DLD1 (cell line): Measurements from ENCODE around the gene CYTL1.
"Not testable (repeated sequence)": the region's sequence is repeated elsewhere in the genome, so short reads cannot be mapped to it uniquely, and the experiment has no call there.

Experiments
- in situ Hi-C: cut with HindIII; loops from 2 replicates; pipeline ENCODE4 v1.10.0; 2017; ENCODE audit warnings: low sequenced_read_pairs

Gene CYTL1, protein sequence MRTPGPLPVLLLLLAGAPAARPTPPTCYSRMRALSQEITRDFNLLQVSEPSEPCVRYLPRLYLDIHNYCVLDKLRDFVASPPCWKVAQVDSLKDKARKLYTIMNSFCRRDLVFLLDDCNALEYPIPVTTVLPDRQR

DNA sequence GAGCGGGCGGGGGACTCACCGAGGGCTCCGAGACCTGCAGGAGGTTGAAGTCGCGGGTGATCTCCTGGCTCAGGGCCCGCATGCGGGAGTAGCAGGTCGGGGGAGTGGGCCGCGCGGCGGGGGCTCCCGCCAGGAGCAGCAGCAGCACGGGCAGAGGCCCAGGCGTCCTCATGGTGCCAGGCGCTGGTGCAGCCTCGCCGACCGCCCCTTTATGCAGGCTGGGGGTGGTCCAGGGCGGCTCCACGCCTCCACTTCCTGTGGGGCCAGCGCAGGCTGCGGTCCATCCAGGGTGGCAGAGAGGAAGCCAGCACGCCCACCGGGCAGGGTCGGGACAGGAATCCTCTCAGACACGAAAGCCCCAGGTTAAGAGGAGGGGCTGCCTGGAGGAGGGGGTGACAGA, at the start of gene CYTL1:
TSS of gene CYTL1 (minus strand) at position 185 of the 400 bp plus-strand sequence. CDS start at position 172, 13 bp downstream.
- in situ Hi-C loops: no loop called here

DNA sequence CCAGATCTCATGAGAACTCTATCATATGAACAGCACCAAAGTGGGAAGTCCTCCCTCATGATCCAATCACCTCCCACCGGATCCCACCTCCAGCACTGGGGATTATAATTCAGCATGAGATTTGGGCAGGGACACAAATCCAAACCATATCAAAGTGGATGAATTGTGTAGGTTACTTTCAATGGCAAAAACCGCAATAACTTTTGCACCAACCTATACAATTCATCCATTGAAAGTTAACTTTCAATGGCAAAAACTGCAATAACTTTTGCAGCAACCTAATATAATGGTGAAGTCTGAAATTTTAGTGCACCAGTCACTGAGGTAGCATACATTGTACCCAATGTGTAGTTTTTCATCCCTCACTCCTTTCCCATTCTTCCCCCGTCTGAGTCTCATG, 48.6 kb upstream of the CYTL1 start:
- in situ Hi-C loops: no loop called here

DNA sequence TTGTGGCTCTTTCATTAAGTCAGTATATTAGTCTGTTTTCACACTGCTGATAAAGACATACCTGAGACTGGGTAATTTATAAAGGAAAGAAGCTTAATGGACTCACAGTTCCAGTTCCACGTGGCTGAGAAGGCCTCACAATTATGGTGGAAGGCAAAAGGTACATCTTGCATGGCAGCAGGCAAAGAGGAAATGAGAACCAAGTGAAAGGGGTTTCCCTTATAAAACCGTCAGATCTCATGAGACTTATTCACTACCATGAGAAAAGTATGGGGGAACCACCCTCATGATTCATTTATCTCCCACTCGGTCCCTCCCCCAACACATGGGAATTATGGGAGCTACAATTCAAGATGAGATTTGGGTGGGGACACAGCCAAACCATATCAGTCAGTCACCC, 47.7 kb upstream of the CYTL1 start:
- in situ Hi-C loops: not testable (repeated sequence)

DNA sequence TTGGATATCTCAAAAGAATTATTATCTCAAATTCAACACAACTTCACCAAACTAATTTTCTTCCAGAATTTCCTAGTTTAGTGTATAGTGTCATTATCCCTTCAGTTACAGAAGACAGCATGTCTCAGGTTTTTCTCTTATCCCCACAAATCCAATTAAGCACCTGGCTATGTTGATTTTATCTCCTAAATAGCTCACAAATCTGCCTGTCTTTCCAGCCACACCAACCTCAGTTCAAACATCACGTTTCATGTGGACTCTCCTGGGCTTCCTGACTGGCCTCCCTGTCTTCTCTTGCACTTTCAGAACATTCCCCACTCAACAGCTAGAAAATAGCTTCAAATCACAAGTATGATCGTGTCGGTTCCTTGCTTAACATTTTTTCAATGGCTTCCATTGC, 46.8 kb upstream of the CYTL1 start:
- in situ Hi-C loops: no loop called here

DNA sequence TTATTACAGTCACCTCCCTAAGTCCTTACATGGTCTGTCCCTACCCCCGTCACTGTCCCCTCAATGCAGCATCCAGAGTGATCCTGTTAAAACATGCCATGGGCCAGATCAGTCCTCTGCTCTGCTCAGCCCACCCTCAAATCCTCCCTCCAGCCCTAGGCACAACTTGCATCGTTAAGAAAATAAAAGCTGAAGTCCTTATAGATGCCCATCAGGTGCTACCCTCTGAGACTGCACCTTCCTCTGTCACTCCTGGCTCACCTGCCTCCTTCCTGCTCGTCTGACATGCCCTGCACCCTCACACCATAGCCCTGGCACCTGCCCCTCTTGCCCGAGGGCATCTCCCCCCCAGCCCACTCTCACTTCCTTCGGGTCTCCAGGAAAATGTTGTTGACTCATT, 36.2 kb upstream of the CYTL1 start:
- in situ Hi-C loops: no loop called here

DNA sequence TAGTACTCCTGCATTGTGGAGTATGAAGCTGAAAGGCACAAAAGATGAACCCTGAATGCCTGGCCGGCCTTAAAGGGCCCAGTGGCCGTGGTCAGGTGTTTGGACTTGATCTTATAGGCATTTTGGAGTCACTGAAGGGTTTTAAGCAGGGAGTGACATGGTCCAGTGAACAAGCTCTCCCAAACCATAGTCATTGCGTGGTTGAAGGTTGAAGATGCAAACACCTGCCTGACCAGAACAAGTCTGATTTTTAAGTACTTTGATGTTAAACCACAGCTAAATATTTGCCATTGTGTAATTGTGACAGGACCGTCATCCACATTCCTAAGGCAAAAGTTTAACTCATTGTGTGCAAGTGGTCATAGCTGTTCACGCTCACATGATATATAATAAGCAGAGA, 35.3 kb upstream of the CYTL1 start:
- in situ Hi-C loops: no loop called here

DNA sequence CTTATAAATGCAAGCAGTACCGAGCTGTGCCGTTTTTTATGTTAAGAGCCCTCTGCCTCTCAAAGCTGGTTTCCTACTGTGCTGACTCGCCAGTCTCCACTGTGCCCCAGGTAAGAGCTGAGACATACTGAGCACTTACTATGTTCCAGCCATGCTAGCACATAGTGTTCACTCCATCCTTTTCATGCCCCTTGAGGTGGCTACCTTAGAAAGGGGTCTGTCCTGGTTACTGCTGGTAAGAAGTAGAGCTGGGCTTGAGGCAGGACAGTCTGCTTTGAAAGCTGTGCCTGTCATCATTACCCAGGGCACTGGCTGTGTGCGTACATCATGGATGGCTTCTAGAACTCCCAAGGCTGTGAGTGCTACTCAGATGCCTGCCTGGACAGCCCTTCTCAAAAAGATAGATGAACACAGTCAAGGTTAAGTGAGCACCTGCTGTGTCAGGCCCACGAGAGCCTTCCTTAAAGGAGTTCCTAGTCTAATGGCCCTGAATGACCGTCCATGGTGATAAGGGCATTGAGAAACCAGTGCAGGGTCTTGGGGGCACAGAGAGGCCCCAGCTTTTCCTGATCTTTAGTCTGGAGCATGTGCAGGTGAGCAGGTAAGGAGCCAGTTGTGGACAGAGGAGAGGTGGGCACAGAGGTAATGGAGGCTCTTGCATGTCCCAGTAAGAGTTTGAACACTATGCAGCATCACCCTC, 33.6 kb upstream of the CYTL1 start:
- in situ Hi-C loops: no loop called here

DNA sequence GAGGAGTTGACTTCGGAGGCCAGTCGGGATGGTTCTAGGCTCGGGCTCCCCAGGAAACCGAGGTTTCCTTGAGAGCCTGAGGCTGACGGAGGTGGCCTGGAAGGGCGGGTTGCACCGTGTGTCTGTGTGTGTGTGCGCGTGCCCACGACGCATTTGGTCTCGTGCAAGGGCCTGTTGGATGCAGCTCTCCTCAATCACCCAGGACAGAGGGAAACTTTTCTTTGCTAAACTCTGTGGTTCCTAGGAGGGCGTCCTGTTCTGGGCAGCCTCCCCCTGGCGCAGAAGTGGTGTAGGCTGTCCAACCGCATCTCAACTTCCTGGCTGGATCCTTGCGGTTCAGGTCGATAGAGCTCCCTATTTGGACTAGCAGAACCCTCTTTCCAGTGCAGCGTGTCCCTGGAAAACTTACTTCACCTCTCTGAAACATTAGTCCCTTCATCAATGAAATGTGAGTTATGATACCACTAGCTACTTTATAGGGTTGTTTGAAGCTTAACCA, 33.0 kb upstream of the CYTL1 start:
- in situ Hi-C loops: no loop called here

DNA sequence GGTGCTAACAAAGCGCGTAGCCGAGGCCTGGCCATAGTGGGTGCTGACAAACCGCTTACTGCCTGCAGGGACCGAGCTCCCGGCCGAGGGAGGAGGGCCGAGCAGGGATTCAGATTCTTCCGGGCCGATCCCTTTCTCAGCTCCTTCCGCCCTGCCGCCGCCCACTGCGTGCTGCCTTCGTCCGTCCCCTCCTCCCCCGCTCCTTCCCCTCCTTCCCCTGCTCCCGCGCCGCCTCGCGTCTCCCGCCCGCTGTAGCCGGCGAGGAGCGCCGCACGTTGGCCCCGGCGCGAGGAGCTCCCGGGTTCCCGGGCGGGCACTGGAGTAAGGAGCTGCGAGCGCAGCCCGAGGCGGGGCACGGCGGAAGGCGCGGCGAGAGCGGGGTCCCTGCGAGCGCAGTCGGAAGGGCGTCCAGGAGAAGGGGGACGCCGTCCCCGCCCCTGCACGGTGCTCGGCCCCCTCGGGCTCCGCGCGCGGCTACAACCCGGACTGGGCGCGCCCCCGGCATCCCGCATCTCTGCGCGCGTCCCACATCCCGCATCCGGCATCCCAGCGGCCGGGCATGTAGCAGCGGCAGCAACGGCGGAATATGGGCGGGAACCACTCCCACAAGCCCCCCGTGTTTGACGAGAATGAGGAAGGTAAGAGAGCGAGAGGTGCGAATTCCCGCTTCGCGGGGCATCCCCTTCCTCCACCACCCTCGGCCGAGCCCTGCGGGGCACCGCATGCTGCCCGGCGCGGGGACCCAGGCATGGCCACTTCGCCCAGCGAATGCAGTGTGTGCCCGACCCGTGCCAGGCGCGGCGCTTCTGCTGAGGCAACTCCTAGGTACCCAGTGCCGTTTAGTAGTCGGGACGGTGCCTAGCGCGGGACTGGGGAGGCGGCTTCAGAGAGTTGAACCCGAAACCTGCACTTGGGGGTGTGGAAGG, 32.3 kb upstream of the CYTL1 start, which contains the start of gene STK32B:
TSS of gene STK32B (plus strand) at position 203 of the 926 bp plus-strand sequence.
- in situ Hi-C loops: no loop called here

DNA sequence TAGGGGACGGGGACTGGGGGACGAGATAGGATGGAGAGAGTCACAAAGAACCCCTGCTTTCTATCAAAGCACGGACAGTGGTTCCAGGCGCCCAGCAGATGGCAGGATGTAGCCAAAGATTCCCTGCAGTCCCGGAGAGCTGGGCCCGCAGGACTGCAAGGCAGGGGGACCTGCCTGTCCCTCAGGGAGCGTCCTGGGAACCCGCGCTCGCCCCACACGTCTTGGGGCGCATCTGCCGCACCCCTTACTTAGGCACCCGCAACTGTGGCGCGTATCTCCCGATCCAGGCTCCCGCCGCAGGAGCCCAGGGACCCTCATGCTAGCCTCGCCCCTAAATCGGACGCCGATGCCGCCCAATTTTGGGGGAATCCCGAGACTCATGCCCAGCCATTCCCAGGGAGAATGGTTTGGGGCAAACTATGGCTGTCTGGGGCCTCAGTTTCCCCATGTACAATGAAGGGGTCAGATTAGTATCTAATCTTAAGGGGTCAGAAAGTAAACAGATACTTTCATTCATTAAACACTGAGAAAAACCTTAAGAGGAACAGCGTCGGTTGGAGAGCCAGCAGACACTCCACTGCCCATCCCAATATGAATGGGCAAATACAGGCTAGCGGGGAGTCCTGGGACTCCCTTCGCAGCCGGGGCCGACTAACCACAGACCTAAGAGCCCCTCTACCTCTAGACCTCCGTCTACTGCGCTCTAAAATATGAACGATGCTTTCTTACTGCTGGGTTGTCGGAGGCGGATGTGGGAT, 31.4 kb upstream of the CYTL1 start:
- in situ Hi-C loops: no loop called here

DNA sequence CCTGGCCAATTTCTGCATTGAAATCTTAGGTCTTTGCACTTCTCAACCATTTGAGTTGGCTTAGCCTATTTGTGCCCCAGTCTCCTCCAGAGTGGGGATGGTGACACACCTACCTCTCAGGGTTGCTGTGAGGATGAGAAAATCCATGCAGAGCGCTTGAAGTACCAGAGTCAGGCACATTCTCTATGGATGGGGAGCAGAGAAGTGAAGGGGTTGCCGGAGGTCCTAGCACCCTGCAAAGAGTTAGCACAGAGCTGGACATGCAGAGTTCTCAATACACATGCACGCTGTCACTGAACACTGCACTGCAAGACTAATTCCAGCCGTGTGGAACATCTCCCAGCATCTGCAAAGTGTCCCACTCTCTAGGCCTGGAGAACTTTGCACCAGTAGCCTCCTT, 29.5 kb upstream of the CYTL1 start:
- in situ Hi-C loops: no loop called here

DNA sequence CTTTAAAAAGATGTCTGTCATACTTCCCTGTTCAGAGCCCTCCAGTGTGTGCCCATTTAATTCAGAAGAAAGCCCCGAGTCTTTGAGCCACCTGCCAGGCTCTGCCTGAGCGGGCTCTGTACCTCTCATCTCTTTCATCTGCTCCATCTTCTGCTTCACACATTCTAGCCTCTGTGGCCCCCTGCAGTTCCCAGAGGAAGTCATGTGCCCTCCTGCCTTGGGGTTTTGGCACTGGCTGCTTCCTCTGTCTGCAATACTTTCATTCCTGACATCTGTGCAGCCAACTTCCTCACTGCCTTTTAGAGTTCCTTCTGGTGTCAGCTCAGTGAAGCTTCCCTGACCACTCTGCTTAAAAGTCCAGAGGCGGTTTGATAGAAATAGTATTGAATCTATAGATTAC, 25.8 kb upstream of the CYTL1 start:
- in situ Hi-C loops: no loop called here

DNA sequence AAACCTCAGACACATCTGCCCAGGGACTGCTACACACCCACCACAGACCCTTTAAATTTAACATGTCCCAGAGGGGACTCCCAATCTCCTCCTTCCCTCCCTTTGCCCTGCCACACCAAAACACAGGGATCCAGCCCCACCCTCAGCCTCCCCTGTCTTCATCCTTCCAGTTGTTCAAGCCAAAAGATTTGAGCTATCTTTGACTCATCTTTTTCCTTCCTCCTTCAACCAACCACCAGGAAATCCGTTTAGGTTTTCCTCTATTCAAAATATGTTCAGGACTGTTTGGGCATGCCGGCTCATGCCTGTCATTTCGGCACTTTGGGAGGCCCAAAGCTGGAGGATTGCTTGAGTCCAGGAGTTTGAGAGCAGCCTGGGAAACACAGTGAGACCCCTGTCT, 25.1 kb upstream of the CYTL1 start:
- in situ Hi-C loops: no loop called here

DNA sequence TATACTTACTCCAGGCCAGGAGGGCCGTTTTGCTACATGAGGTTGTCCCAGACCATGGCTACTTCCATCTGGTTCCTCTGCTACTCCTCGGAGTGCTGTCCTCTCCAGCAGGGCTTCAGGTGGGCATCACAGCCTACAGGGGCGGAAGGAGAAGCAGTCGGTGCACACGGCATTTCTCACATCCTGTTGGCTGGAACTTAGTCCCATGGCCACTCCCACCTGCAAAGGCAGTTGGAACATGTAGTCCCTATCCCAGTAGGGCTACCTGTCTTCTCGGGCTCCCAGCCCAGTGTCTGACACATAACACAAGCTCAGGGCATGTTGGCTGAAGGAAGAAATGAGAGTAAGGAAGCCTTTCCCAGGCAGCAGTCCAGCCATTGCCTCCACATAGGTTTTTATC, 24.3 kb upstream of the CYTL1 start:
- in situ Hi-C loops: no loop called here

DNA sequence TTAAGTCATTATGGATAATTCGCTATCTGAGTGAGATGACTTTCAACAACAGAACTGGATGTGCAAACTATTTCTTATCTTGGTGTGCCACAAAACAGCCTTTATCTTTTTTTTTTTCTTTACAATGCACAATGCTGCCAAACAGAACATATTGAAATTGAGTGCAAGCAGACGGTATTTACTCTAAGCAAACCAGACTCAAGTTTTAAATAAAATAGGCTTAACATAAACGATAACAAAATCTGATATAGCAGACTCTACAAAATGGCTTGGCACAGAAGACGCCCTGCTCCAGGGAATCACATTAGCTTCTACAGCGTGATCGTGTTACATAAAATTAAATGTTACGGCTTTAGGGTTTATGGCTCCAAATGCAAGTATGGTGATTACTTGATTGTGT, 22.4 kb upstream of the CYTL1 start:
- in situ Hi-C loops: no loop called here

DNA sequence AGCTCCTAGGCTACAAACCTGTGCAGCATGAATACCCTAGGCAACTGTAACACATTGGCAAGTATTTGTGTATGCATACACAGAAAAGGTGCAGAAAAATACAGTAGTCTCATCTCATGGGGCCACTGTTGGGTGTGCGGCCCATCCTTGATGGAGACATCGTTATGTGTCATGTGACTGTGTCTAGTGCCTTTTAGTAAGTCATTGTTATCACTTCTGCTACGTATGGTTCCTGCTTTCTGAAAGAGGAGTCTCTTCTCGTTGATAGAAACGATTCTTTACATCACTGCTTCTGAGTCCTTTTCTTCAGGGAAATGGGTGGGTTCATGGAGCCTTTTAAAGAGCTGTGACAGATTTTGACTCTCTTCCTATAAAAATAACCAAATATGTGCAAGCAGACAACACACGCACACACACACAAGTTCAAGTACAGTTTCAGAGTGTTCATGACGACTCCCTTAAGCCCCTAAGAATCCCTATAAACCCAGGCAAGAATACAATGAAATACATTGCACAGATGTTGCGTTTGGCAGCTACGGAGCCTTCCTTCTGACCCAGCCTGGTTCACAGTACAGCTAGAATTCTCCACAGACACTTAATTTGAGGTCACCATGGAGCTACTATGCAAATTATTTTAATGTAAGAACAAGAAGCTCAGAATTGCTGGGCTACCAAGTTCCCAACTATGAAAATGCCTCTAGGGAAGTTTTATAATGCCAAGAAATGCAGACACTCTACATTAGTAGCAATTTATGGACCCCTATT, 21.8 kb upstream of the CYTL1 start:
- in situ Hi-C loops: no loop called here

DNA sequence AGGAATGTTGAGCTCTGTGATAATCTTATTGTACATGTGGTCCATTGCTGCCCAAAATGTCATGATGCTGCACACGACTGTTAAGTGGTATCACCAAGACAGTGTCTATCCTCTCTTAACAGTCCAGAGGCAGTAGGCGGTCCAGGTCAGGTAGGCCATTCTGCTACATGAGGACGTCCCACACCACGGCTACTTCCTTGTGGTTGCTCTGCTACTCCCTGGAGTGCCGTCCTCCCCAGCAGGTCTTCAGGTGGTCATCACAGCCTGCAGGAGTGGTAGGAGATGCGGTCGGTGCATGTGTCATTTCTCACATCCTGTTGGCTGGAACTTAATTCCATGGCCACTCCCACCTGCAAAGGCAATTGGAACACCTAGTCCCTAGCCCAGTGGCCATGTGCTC, 20.5 kb upstream of the CYTL1 start:
- in situ Hi-C loops: no loop called here

DNA sequence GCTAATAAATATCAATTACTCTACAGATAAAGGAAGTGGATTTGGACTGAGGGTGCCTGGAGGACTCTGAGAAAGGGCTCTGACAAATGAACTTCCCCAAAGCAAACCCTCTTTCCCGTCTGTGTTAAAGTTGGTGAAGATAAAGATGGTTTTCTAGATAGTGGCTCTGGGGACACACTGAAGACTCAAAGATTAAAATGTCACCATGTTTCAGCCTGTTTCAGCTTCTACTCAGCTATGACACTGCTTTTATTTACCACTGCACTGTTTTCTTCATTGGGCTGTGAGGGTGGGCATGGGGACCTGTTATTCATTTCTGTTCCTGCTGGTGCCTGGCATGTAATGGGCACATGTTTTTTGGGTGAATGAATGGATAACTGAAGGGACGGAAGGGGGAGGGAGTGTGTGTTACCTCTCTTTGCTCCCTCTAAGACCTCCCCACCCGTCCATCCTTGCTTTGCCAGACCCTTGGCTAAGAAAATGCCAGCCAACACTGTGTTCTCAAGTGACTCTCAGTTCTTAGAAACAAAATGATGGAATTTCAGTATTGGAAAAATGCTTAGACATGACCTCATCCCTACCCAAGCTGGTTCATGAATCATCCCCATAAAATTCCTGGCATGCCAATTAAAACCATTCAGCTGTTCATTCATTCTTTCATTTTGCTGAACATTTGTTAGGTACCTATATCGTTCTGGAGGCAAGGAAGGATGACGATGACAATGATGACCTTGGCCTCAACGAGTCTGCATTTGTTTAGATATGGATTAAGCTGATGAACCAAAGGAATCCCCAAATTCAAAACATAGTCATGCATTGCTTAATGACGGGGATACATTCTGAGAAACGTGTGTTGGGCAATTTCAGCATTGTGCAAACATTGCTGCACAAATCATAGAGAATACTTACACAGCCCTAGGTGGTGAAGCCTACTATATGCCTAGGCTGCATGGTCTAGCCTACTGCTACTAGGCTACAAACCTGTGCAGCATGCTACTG, 18.6 kb upstream of the CYTL1 start:
- in situ Hi-C loops: no loop called here

DNA sequence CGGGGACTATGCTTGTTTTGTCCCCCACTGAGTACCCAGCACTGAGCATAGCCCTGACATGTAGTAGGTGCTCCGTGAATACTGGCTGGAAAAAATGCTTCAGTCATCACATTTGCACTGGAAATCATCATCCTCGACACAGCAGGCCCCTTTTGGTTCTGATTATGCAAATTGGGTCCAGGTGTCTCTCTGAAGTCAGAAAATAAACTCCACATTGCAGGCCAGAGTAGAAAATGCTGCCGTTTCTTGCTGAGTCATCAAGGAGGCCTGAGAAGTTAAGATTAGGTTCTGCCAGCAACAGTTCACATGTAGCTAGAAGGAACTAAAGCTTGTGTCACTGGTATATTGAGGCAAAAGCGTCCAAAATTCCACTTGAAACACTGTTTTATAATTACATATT, 17.0 kb upstream of the CYTL1 start:
- in situ Hi-C loops: no loop called here
